Left ventricle myocardium inferior (tissue), 1 donor: ENCODE measurements around the gene SETBP1. TPM values are rescaled to one million over a fixed set of nuclear protein-coding genes. Genes with fewer than 3 reads are reported as not detected.

Experiments
- DNase-seq: peaks from one replicate; pipeline ENCODE4 v3.0.0-alpha.2; 2020
- H3K27ac ChIP-seq: fragments of 200-600 bp; replicated peaks from 2 replicates; pipeline ENCODE4 v1.8.0; 2021
- H3K27me3 ChIP-seq: fragments of 200-600 bp; 2 replicates; pipeline ENCODE4 v1.8.0; 2021; ENCODE audit warnings: low read depth
- H3K36me3 ChIP-seq: fragments of 200-600 bp; 2 replicates; pipeline ENCODE4 v1.8.0; 2021
- H3K4me1 ChIP-seq: fragments of 200-600 bp; 2 replicates; pipeline ENCODE4 v1.8.0; 2021
- H3K4me3 ChIP-seq: fragments of 200-600 bp; 2 replicates; pipeline ENCODE4 v1.8.0; 2021; ENCODE audit warnings: mild to moderate bottlenecking, moderate library complexity
- H3K9me3 ChIP-seq: fragments of 200-600 bp; replicated peaks from 2 replicates; pipeline ENCODE4 v1.8.0; 2021
- CTCF ChIP-seq: fragments of 200-600 bp; IDR thresholded peaks from 2 replicates; pipeline ENCODE4 v1.8.0; 2021; ENCODE audit warnings: antibody characterized with exemption, mild to moderate bottlenecking, borderline replicate concordance
- intact Hi-C: fragments of 100-400 bp; cut with micrococcal nuclease; formaldehyde crosslinking; loops from one replicate; pipeline ENCODE4 v1.11.0; 2022
- total RNA-seq: library from RNA; stranded (reverse); fragmentation: NEBNext Ultra II Directional; extraction: Animal tissue kit (Norgen Biotek cat#: 25700); gene quantifications from one replicate; pipeline ENCODE4 v1.2.1, GENCODE V29; 2021
- donor health status: DM: no; HTN: yes; CAD: no; lungs with severe emphysema.

SETBP1 gene
- total RNA-seq, 1 donor from 2014 or later = 10.3 TPM

DNA sequence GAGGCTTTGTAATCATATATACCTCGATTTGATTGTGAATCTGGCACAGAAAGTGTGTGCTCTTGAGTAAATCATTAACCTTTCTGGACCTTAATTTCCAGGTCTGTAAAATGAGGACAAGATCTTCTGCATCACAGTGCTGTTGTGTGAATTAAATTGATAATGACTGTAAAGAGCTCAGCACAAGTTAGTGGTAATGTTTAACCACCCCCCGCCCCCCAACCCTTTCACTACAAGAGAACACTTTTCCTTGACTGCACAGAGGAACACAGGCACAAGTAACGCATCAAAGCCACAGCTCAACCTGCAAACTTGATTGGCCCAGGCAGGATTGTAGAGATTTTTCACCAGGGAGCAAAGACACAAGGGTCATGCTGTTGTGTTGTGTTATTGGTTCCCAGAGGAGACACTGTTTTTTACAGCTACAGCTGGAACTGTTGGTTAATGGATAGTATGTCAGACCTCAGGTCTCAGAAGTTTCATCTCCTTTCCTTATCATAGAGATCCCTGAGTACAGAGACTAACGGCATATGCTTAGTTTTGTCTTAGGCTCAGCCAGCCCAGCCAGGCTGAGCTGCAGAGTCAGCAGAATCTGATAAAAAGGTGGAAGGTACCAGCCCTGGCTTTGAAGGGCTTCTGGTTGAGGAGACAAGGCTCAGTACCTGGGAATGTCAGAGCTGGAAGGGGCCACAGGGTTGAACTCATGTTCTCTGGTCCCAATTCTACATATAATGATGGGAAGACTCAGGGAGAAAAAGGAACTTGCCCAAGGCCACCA is 10.6 kb downstream of the SETBP1 start:
- no peak overlapping the region for H3K4me3 ChIP-seq
- H3K36me3 ChIP-seq = no peaks in the 10 kb centered on the region
- intact Hi-C loops = no loop called here
- no peak overlapping the region for H3K27ac ChIP-seq
- TF ChIP-seq CTCF = no peak
- H3K4me1 ChIP-seq = peaks cover 12% of the 10 kb centered on the region
- H3K9me3 ChIP-seq = no peaks in the 10 kb centered on the region
- no peaks in the 10 kb centered on the region for H3K27me3 ChIP-seq
- no peak for DNase-seq

DNA sequence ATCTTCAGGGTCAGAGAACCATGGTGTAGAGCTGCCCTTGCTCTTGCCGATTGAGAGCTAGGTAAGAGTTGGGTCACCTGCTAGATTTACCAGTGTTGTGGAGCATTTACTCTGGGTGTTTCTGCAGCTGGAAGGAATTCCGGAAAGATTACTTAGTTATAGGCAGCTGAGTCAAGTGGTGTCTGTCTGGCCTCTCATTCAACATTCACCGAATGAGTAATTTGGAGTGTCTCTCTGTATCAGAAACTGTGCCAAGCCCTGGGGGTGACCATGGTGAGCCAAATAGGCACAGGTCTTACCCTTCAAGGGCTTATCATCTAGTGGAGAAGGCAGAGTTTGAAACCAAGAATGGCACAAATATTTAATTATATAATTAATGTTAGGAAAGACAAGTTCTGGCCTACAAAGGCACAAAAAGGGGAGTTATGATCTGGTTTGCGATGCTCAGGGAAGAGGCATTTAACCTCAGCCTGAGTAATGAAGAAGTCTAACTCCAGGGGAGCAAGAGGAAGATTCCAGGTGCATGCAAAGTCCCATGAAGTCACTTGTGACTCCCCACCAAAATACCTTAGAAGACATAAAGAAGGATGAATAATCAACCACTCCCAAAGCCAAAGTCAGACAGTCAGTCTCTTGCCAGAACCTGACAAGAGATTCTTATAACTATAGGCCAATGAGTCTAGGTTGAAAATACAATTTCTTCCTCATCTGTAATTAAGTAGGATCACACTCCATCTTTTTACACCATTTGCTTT is 12.5 kb downstream of the SETBP1 start:
- intact Hi-C loops = no loop called here
- Histone ChIP-seq H3K27me3 (no peaks in the 10 kb centered on the region), H3K4me3 (no peak overlapping the region), H3K36me3 (no peaks in the 10 kb centered on the region), H3K27ac (no peak overlapping the region), H3K9me3 (no peaks in the 10 kb centered on the region), H3K4me1 (peaks cover 27% of the 10 kb centered on the region)
- no peak for DNase-seq
- TF ChIP-seq CTCF = no peak

DNA sequence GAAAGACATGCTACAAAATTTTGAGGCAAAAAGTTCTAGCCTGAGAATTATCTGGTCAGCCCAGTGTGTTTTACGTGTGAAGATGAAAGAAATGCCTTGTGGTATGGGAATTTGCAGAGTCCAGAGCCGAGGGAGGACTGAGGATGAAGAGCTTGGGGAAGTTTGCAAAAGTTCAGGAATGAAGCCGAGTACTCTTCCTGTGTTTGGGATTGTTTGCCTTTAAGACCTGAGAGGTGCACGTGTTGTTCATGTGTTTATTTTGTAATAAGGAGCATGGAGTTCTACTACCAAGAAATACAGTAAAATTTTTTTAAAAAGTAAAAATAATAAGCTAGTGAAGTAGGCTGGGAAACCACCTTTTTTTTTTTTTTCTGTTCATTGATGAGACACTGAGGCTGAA is 14.8 kb downstream of the SETBP1 start:
- no peaks in the 10 kb centered on the region for H3K36me3 ChIP-seq
- H3K27ac ChIP-seq = no peak overlapping the region
- no peak for TF ChIP-seq CTCF
- H3K9me3 ChIP-seq = no peaks in the 10 kb centered on the region
- intact Hi-C loops = no loop called here
- no peak overlapping the region for H3K4me3 ChIP-seq
- H3K27me3 ChIP-seq = no peaks in the 10 kb centered on the region
- peaks cover 39% of the 10 kb centered on the region for H3K4me1 ChIP-seq
- no peak for DNase-seq

DNA sequence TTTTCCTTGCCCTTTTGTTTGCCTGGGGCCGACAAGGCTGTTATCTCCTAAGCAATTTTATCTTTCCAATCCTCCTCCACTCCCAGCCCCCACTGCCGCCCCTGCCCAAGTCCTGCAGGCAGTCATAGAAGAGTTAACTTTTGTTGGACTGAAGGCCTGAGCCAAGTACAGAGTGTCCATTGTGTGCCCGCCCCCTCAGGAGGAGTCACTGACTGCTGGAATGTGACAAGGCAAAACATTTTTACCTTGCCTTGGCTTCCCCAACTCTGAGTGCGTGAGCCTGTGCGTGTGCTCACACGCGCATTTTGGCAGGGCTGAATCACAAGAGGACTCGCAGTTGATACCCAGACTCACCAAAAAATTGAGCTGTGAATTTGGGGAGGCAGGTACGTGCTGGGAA is 16.2 kb downstream of the SETBP1 start:
- TF ChIP-seq CTCF = no peak
- Histone ChIP-seq H3K9me3 (no peaks in the 10 kb centered on the region), H3K27ac (peak overlapping the region; percentile 41), H3K4me1 (peaks cover 49% of the 10 kb centered on the region), H3K4me3 (peak overlapping the region; percentile 27), H3K27me3 (no peaks in the 10 kb centered on the region), H3K36me3 (no peaks in the 10 kb centered on the region)
- no peak for DNase-seq
- intact Hi-C loops = no loop called here

- H3K4me1 ChIP-seq = peaks cover 49% of the 10 kb centered on the region
- peak overlapping the region; percentile 41 for H3K27ac ChIP-seq
- no peaks in the 10 kb centered on the region for H3K9me3 ChIP-seq
- H3K27me3 ChIP-seq = no peaks in the 10 kb centered on the region
- TF ChIP-seq CTCF = no peak
- intact Hi-C loops = no loop called here
- DNase-seq = no peak
- no peaks in the 10 kb centered on the region for H3K36me3 ChIP-seq
- peak overlapping the region; percentile 27 for H3K4me3 ChIP-seq
These were observed 16.6 kb downstream of the SETBP1 start for GRCh38 chr18:44697315-44697714.
